Measurements from ENCODE around the gene NEDD4L.
"Not testable (repeated sequence)": the region's sequence is repeated elsewhere in the genome, so short reads cannot be mapped to it uniquely, and the experiment has no call there.

The NEDD4L gene

GRCh38 chr18:58360324-58360723 lies 316.3 kb downstream of the NEDD4L start:
- no peak for DNase-seq

- DNase-seq, result no peak
Observed at GRCh38 chr18:58361212-58361611, 317.2 kb downstream of the NEDD4L start.

GRCh38 chr18:58362027-58362575 lies 318.1 kb downstream of the NEDD4L start:
- DNase-seq, result no peak

GRCh38 chr18:58362829-58363271 lies 318.8 kb downstream of the NEDD4L start:
- DNase-seq, result no peak

DNA sequence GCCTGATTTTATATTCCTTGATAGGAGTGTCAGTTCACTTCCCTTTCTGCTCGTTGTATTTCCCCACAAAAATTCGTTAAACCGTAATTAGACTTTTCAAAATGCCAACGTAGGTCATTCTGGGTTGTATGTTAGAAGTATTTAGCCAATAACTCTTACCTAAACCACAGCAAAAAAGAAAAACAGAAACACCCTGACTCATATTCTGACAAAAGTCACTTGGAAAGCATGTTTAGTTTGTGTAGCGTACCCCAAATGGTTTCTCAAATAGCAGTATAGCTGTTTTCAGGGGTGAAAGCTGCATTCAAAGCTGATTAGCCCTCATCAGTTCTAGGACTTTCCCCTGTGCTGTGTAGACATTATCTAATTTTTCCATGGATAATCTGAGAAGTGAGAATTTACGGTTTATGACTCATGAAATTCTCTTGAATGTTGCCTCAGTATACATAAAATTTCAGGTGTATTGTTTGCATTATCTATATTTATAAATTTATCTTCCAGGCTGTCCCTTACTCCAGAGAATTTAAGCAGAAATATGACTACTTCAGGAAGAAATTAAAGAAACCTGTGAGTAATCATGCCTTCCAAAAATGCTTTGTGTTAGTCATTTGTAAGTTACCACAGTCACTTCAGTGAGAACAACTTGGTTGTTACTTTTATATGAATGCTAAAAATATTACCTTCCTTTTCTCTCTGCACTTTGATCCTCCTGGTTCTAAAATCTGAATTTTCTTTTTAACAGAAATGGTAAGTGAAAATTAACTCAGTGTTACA lies 319.9 kb downstream of the NEDD4L start:
- no peak for DNase-seq

- no peak for DNase-seq
Observed at GRCh38 chr18:58364876-58365528, 321.0 kb downstream of the NEDD4L start.

DNA sequence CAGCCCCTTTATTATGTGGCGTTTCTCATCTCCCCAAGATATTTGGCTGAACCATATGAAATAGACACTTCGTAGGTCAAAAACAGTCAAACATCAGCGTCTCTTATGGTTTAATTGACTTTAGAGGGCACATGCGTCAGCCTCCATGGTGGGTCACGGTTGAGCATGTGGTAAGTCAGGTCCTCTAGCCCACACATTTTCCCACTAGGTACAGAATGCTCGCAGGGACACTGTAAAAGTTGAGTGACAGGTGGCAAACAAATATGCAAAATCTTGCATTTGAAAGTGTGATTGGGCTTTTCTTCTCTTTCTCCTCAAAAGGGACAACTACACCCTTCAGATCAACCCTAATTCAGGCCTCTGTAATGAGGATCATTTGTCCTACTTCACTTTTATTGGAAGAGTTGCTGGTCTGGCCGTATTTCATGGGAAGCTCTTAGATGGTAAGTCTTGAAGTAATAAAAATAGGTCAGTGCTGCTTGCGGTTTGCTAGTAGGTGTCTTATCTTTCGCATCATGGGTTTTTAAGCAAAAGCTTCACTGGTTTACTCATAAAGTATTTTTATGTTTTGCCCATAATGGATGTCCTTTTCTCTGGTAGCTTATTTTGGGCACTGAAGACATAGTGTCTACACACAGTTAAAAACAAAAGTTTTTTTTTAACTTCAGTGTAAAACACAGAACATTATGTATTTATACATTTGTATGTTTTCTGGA lies 323.6 kb downstream of the NEDD4L start:
- no peak for DNase-seq

DNA sequence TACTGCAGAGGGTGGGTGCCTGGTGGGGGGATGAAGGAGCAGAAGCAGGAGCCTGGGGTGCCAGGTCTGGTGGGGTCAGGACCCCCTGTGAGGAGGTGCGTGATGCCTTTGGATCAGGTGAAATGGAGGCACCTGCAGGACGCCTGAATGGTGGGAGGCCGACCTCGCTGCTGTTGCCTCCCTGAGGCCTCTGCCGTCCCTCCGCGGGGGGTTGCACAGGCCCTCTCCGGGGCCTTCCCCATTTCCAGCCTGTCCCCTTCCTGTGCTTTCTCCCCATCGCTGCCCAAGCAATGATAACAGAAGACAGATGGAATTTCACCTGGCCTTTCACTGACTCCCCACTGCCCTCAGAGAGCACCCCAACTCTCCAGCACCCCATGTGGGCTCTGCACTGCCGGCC lies 325.6 kb downstream of the NEDD4L start:
- DNase-seq, result no peak

DNA sequence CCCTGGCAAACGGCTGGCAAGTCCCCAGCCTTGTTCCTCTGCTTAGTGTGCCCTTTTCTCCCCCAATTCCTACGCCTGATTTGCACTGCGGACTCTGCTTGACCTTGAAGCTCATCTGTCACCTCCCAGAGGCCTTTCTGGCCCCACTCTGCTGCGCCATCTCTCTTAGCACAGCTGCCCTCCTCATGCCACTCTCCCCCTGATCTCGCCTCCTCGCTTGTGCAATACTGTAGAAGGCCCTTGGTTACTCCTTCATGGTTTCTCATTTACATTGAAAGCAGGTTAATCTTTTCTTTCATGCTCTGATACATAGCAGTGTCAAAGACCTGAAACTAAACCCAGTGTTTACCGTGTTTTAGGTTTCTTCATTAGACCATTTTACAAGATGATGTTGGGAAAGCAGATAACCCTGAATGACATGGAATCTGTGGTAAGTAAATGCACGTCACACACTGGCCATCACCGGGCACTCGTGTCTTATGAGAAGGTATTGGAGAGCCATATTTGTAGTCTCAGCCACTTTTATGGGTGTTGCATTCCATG lies 326.1 kb downstream of the NEDD4L start:
- no peak for DNase-seq

GRCh38 chr18:58370612-58371011 lies 326.6 kb downstream of the NEDD4L start:
- no peak for DNase-seq

- DNase-seq, result no peak
Observed at GRCh38 chr18:58373481-58373880, 329.5 kb downstream of the NEDD4L start.

DNA sequence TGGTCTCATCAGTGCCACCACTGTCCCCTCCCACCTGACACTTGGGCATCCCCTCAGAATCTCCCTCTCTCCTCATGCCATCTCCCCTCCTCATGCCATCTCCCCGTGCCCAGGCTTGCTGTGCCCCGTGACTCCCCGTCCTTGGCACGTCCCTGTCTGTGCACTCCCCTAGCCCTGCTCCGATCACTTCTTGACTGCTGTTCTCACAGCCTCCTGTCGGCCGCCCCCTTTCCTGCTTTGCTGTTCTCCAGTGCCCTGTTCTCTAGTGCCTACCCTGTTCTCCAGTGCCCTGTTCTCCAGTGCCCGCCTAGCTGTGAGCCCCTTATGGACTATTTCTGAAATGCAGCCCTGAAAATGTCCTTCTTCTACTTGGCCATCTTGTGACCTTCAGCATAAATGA lies 331.0 kb downstream of the NEDD4L start:
- no peak for DNase-seq

DNA sequence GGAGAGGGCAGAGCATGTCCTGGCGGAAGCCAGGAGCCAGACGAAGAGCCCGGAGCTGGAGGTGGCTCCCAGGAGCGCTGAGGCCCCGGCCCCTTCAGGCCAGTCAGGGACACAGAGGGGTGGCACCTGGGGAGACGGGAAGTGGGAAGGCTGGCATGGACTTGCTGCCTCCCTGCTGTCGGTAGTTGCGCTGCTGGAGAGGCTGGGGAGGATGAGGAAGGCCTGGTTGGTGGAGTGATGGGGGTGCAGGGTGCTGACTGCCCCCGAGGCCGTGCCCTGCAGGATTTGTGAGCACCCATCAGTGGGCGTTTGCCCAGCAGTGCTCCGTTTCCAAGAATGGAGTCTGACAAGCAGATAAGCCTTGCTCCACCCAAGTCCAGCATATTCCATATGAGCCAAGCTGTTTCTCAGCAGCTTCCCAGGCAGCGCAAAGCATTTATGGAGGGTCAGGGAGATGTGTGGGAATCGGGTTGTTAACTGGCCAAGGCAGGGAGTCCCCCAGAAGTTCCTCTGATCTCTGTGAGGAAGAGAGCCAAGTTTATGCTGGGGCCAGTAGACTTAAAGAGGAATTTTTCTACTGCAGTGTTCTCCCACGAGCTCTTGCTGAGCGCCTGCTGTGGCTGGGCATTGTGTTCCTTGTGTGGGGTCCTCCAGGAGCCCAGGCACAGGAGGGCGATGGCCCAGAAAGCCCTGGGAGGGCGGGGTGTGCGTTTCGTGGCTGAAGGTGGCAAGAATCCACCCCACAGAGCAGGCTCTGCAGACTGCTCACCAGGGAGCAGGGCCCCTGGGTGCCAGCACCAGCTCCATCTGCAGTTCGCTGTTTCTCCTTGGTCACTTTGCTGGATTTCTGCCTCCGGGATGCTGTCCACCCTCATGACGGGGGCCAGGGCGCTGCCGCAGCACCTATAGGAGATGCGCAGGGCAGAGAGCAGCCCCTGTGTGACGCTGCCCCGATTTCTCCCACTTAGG lies 334.7 kb downstream of the NEDD4L start:
- DNase-seq, result no peak

DNA sequence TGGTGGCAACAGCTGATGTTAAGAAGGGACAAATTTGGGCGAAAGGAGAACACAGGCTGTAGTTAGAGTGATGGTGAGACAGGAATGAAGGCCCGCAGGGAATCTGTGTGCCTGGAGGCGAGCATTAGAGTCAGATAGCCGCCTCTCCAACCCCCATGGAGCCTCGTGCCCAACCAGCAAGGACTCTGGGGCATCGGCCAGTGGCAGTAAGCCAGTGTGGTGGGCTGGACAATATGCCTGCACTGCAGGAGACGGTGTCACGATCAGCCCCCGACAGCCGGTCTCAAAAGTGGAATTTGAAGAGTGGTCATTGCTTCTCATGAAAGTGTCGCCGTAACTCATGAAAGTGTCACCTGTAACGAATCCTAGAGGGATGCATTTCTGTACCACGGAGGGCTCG lies 335.4 kb downstream of the NEDD4L start:
- DNase-seq, result no peak

DNA sequence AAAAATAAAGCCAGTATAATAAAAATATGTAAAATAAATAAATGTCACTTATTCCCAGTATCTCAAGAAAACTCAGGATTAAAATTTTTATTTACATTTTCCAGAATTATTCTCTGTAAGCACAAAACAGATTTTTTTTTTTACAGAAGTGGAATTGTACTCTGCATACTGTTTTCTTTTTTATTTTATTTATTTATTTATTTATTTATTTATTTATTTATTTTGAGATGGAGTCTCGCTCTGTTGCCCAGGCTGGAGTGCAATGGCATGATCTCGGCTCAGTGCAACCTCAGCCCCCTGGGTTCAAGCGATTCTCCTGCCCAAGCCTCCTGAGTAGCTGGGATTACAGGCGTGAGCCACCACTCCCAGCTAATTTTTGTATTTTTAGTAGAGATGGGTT lies 336.1 kb downstream of the NEDD4L start:
- not testable (repeated sequence) for DNase-seq

DNA sequence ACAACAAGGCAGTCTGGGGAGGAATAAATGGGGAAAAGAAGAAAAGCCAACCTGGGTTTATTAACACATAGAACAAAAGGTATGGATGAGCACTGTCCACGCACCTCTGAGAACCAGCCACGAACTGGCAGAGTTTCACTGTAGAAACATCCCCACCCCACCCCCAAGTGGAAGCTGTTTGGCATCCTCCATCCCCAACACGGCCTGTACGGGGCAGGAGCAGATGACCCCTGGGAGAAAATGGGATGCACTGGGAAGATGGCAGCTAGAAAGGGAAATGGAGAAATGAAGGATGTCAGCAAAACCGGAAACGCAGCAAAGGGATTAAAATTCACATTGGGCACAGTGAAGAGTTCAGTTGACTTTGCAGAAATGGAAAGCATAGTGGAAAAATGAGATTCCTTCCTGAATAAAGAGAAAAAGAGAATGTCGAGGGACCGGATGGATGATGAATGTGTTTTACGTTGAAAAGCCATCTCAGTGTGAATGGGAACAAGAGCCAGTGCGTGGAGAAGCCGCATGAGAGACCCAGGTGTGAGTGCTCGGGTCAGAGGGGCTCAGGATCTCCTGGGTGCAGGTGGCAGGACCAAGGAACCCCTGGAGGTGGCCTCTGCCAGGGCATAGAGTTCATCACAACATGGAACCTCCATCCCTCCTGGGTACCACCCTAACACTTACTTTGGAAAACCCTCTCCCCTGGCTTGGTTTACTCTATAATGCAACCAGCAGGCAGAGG lies 337.8 kb downstream of the NEDD4L start:
- DNase-seq, result no peak

DNA sequence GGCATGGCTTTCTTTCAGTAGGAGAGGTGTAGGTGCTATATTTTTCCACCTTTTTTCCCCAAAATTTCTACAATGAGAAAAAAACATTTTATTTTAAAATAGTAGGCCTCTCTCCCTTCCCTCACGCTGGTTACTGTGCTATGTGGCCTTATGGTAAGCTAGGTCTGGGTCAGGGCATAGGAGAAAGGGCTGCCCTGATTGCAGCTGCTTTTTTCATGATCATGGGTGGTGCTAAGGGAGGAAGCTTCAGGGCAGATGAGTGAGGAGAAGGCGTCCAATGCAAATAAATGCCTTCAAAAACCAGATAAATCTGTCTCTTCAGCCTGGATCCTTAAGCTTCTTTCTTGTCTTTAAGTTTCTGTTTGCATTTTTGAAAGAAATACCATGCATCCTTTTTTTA lies 338.4 kb downstream of the NEDD4L start:
- no peak for DNase-seq

DNA sequence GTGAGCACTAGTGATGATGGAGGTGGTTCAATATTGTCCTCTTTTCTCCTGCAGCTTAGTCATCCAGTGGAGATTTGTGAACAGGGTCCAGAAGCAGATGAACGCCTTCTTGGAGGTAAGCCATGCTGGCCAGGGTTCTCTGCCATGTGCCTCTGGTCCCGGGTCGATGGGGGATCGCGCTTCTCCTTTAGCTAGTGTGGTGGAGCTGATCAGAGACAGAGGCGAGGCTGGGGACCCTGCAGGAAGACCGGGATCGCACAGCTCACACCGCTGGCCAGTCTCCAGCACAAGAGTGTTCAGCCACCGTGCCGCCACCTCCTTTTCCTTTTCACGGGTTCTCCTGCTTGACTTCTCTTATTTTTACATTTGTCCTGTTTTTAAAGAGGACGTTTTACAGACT lies 341.4 kb downstream of the NEDD4L start:
- DNase-seq, result no peak

GRCh38 chr18:58386780-58387179 lies 342.8 kb downstream of the NEDD4L start:
- no peak for DNase-seq

DNA sequence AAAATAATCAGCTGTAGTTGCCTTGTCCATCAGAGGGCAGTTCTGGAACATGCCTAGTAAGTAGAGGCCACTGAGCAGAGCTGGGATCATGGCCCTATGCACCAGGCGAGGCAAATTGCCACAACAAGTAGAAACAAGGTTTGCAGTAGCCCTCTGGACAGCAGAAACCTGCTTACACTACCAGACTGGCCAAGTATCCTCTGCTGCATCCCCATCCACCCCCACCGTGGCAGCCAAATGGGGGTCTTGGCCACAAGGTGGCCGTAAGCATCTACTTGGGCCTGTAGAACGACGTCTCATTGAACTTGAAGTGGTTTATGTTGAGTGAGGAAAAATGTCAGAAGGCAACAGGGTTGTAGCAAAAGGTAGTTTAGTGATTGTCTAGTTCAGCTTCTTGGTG lies 343.7 kb downstream of the NEDD4L start:
- no peak for DNase-seq

DNA sequence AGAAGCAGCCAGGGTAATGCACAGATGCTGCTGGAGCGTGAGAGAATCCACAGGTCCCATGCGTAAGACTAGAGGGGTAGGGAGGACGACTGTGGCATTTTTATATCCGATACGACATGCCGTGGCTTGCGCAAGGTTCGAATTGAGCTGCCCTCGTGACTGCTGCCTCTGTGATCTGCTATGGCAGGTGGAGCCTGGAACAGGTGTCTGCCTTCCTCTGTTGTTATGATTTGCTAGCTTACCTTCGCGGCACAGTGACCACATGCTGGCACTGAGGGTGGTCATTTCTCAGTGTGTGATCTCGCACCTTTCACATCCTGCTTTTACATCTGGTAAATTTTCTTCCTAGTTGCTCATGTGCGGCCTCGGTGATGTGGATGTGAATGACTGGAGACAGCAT lies 344.7 kb downstream of the NEDD4L start:
- no peak for DNase-seq

Data from stimulated activated CD4-positive, alpha-beta T cell treated with anti-CD3 and anti-CD28 coated beads, Interleukin-2, amount 100 ng/mL, for 48 hours (primary cell).